AG09309 (cell line): ENCODE measurements around the gene SFT2D2.

ENCODE experiments used
- DNase-seq: peaks from one replicate; pipeline ENCODE4 v3.0.0-alpha.2; 2010; ENCODE audit warnings: low read depth
- H3K4me3 ChIP-seq: 2 replicates; pipeline ENCODE4 v1.5.1; 2011; ENCODE audit warnings: mild to moderate bottlenecking, low read depth, low read length, moderate library complexity; ENCODE audit not compliant: control insufficient read depth
- CTCF ChIP-seq: IDR thresholded peaks from 2 replicates; pipeline ENCODE4 v1.5.1; 2011; ENCODE audit warnings: mild to moderate bottlenecking, low read depth, low read length, inconsistent platforms; ENCODE audit not compliant: insufficient read depth, control insufficient read depth; ENCODE audit errors: missing control alignments

Gene SFT2D2

GRCh38 chr1:168246506-168246905 lies 20.7 kb downstream of the SFT2D2 start:
- no peak for DNase-seq
- TF ChIP-seq CTCF: no peak
- no peak overlapping the region for H3K4me3 ChIP-seq

DNA sequence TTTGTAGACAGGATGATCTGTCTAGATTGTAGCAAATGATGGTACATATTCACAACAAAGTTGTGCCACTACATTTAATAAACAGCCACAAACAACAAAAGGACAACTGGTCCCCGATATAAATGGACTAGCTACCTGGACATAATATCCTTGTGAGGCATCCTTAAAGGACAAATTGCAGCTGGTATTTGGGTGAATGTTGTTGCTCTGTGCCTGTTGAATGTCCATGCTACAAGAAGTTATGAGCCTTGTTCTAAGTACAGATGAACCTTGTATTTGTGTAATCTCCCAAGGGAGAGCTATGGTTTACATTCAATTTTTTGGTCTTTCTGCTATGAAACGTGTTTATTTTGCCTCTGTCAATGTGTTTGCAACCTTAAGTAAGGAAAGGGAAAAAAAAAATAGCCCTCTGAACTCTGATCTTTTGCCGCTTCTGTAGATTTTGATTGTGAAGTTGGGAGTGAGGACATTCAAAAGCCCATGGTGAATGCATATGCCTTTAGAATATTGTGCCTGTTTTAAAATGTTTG lies 26.5 kb downstream of the SFT2D2 start:
- H3K4me3 ChIP-seq: no peak overlapping the region
- no peak for TF ChIP-seq CTCF
- DNase-seq: no peak

DNA sequence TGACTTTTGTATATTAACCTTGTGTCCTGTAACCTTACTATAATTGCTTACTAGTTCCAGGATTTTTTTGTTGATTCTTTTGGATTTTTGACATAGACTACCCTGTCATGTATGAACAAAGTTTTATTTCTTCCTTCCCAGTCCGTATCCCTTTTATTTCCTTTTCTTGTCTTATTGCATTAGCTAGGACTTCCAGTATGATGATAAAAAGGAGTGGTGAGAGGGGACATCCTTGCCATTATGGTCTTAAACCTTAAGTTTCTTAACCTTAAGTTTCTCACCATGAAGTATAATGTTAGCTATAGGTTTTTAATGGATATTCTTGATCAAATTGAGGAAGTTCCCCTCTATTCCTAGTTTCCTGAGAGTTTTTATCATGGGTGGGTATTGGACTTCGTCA lies 30.4 kb downstream of the SFT2D2 start:
- DNase-seq: no peak
- TF ChIP-seq CTCF: no peak
- no peak overlapping the region for H3K4me3 ChIP-seq

DNA sequence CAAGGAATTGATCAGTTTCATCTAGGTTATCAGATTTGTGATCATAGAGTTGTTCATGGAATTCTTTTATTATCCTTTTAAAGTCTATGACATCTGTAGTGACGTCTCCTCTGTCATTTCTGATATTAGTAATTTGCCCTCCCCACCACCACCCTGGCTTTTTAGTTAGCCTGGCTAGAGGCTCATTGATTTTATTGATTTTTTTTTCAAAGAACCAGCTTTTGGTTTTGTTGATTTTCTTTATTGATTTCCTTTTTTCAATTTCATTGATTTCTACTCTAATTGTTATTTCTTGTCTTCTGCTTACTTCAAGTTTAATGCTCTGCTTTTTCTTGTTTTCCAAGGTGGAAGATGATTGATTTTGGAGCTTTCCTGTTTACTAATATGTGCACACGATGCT lies 31.6 kb downstream of the SFT2D2 start:
- no peak overlapping the region for H3K4me3 ChIP-seq
- TF ChIP-seq CTCF: no peak
- no peak for DNase-seq

DNA sequence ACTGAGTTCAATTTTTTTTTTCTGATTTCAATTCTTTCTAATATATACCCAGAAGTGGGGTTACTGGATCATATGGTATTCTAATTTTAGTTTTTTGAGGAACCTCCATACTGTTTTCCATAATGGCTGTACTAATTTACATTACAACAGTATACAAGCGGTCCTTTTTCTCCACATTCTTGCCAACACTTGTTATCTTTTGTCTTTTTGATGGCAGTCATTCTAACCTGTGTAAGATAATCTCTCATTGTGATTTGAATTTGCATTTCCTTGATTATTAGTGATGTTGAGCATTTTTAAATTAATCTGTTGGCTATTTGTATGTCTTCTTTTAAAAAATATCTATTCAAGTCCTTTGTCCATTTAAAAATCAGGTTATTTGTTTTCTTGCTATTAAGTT lies 33.8 kb downstream of the SFT2D2 start:
- no peak overlapping the region for H3K4me3 ChIP-seq
- no peak for DNase-seq
- TF ChIP-seq CTCF: no peak

DNA sequence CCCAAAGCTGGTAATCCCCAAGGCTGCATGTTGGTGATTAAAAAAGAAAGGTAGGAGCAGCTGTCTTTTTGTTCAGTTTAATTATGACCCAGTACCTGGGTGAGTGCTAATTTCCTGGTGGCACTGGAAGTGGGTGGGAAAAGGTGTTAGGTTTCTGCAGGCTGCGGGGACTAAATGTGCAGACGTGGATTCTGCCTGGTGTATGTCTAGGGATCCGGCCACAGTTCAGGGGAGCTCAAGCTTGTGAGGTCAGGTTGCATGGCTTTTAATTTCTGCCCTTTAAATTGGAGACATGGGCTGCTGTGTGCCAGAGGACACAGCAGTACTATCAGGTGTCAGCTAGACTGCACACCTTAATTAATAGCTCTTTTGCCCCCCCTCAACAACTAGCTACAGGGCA lies 34.6 kb downstream of the SFT2D2 start:
- no peak for TF ChIP-seq CTCF
- DNase-seq: no peak
- H3K4me3 ChIP-seq: no peak overlapping the region

DNA sequence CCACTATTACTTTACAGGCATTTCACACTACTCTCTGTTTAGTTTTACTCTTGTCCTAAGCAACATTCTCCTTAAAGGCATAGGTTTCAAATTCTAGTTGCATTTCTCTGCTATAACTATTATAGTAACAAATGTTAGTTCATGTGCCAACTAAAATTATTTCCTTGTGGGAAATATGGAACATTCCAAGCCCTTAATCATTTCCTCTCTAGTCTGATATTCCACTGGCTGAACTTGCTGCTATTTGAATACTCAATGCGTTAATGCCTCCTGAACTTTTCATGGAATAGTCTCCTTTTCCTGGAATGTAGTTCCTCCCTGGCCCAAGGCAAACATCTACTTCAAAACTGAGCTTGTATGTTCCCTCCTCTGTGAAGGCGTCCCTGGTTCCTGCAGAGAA lies 35.6 kb downstream of the SFT2D2 start:
- H3K4me3 ChIP-seq: no peak overlapping the region
- TF ChIP-seq CTCF: no peak
- DNase-seq: peak; percentile 45
